Measurements from ENCODE around the gene RNF223.
"Not testable (repeated sequence)": the region's sequence is repeated elsewhere in the genome, so short reads cannot be mapped to it uniquely, and the experiment has no call there.

The RNF223 gene

DNA sequence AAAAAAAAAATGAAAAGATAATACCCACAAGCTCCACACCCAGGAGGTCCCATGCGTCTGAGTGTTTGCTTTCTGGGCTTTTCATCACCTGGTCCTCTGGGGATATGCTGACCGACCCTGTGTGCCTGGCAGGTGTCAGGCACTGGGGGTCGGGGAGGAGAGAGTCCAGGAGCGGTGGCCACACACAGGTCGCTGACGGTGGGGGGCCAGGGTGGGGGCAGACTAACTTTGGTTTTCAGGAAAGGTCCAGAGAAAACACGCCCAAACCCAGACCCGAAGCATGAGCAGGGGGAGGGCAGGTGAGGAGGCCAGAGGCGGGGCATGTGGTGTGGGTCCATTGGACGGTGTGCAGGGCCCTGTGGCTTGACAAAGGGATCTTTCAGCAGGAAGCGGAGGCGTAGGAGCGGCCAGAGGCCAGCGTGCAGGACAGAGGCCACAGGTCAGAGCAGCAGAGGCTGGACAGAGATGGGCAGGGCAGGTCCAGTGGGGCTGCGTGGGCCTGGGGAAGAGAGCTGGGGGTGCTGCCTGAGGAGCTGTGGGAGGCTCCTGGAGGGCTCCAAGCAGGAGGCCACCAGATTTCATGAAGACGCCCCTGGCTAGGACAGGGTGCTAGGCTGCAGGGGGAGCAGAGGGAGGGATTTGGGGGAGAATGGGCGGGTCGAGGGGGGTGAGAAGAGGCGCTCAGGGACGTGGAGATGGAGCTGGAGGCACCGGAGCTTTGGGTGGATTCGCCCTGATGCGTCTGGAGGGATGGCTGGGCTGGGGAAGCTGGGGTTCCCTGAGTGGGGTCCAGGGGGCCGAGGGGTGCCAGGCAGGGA lies 15.8 kb downstream of the RNF223 start:
- DNase-seq: no peak

DNA sequence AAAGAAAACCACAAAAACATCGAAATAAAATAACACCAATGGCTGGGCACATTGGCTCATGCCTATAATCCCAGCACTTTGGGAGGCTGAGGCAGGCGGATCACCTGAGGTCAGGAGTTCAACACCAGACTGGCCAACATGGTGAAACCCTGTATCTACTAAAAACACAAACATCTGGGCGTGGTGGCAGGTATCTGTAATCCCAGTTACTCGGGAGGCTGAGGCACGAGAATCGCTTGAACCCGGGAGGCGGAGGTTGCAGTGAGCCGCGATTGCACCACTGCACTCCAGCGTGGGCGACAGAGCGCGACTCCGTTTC lies 16.4 kb downstream of the RNF223 start:
- not testable (repeated sequence) for DNase-seq

DNA sequence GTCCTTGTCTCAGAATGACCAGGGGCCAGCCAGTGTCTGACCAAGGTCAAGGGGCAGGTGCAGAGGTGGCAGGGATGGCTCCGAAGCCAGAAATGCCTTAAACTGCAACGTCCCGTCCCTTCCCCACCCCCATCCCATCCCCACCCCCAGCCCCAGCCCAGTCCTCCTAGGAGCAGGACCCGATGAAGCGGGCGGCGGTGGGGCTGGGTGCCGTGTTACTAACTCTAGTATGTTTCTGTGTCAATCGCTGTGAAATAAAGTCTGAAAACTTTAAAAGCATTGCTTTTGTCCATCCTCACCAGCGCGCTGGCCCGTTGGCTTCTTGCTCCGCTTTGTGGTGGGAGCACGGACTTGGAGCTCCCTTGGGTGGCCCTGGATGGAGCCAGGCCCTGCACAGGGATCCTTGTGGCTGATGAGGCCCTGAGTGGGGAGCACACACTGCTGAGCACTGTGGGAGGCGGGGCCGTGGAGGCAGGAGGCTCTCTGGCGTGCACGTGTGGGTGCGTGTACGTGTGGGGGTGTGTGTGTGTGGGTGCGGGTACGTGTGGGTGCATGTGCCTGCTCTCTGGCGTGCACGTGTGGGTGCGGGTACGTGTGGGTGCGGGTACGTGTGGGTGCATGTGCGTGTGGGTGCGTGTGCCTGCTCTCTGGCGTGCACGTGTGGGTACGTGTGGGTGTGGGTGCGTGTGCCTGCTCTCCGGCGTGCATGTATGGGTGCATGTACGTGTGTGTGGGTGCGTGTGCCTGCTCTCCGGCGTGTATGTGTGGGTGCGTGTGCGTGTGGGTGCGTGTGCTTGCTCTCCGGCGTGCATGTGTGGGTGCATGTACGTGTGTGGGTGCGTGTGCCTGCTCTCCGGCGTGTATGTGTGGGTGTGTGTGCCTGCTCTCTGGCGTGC lies 18.0 kb downstream of the RNF223 start:
- DNase-seq: no peak

DNA sequence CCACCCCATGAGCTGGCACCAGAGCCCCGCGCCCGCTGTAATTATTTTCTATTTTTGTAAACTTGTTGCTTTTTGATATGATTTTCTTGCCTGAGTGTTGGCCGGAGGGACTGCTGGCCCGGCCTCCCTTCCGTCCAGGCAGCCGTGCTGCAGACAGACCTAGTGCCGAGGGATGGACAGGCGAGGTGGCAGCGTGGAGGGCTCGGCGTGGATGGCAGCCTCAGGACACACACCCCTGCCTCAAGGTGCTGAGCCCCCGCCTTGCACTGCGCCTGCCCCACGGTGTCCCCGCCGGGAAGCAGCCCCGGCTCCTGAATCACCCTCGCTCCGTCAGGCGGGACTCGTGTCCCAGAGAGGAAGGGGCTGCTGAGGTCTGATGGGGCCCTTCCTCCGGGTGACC lies 19.1 kb downstream of the RNF223 start:
- DNase-seq: no peak

GRCh38 chr1:1054099-1054700 lies 19.9 kb downstream of the RNF223 start:
- DNase-seq: no peak

DNA sequence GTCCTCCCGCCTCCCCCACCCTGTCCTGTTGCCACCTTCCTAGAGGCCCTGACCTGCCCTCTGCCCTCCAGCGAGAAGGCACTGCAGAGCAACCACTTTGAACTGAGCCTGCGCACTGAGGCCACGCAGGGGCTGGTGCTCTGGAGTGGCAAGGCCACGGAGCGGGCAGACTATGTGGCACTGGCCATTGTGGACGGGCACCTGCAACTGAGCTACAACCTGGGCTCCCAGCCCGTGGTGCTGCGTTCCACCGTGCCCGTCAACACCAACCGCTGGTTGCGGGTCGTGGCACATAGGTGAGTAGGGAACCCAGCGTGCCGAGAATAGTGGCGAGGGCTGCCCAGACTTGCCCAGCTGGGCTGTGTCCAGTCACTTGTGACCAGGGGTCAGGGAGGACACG lies 20.4 kb downstream of the RNF223 start:
- DNase-seq: no peak

DNA sequence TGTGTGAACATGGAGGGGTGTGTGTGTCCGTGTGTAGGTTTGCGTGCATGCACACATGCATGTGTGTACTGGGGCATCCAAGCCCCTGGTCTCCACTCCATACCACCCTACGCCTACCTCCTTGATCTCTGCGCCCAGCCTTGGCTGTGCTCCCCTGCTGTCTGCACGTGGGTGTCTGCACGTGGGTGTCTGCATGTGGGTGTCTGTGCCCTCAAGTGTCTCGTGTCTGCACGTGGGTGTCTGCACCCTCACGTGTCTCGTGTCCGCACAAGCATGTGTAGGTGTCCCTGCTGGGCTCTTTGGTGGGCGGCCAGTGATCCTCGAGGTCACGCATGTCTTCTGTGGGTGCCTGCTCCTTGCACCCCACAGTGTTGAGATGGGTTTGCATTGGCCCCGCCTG lies 21.1 kb downstream of the RNF223 start:
- DNase-seq: no peak

- no peak for DNase-seq
Observed at GRCh38 chr1:1052003-1052840, 21.9 kb downstream of the RNF223 start.

DNA sequence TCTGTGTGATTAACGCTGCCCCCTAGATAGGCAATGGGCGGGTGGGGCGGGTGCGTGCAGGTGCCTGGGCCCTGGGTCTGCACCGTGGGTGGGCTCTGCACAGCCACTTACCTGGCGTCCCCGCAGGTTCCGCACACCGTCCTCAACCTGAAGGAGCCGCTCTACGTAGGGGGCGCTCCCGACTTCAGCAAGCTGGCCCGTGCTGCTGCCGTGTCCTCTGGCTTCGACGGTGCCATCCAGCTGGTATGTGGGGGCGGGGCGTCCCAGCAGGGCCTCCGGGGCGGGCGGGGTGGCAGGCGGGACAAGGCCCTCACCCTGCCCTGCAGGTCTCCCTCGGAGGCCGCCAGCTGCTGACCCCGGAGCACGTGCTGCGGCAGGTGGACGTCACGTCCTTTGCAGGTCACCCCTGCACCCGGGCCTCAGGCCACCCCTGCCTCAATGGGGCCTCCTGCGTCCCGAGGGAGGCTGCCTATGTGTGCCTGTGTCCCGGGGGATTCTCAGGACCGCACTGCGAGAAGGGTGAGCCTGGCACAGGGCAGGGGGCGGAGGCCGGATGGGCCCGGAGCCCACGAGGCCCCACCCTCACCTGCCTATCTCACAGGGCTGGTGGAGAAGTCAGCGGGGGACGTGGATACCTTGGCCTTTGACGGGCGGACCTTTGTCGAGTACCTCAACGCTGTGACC lies 22.8 kb downstream of the RNF223 start:
- no peak for DNase-seq

- no peak for DNase-seq
Observed at GRCh38 chr1:1050577-1051052, 23.5 kb downstream of the RNF223 start.

GRCh38 chr1:1049318-1050165 lies 24.6 kb downstream of the RNF223 start:
- DNase-seq: no peak

DNA sequence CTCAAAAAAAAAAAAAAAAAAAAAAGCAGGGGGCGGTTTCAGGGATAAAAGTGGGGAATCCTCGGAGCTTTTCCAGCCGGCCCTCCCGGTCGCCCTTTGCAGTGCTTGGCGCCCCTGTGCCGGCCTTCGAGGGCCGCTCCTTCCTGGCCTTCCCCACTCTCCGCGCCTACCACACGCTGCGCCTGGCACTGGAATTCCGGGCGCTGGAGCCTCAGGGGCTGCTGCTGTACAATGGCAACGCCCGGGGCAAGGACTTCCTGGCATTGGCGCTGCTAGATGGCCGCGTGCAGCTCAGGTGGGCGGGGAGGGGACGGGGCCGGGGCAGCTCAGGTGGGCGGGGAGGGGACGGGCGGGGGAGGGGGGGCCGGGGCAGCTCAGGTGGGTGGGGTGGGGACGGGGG lies 25.3 kb downstream of the RNF223 start:
- no peak for DNase-seq

DNA sequence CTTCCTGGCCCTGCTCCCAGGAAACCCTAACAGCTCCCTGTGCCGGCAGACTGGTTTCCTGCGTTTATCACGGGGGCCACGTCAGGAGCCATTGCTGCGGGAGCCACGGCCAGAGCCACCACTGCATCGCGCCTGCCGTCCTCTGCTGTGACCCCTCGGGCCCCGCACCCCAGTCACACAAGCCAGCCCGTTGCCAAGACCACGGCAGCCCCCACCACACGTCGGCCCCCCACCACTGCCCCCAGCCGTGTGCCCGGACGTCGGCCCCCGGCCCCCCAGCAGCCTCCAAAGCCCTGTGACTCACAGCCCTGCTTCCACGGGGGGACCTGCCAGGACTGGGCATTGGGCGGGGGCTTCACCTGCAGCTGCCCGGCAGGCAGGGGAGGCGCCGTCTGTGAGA lies 26.1 kb downstream of the RNF223 start:
- DNase-seq: no peak

- DNase-seq: no peak
Observed at GRCh38 chr1:1047407-1047806, 26.7 kb downstream of the RNF223 start.

DNA sequence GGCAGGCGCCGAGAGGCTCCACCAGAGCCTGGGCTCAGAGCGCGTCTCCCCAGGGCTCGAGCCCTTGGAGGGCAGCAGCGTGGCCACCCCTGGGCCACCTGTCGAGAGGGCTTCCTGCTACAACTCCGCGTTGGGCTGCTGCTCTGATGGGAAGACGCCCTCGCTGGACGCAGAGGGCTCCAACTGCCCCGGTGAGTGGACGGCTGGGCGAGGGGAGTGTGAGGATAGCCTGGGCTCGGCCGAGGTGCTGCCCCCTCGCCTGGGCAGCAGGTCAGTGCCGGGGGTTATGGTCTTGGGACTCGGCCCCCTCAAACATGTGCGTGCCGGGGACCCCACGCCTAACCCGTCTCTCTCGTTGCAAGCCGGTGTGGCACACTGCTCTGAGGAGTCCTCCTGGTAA lies 27.3 kb downstream of the RNF223 start:
- DNase-seq: no peak

- DNase-seq: no peak
Observed at GRCh38 chr1:1046243-1046642, 27.9 kb downstream of the RNF223 start.

GRCh38 chr1:1045129-1045528 lies 29.0 kb downstream of the RNF223 start:
- no peak for DNase-seq

GRCh38 chr1:1044455-1045078 lies 29.5 kb downstream of the RNF223 start:
- no peak for DNase-seq

- no peak for DNase-seq
Observed at GRCh38 chr1:1043921-1044320, 30.2 kb downstream of the RNF223 start.

GRCh38 chr1:1043411-1043810 lies 30.7 kb downstream of the RNF223 start:
- no peak for DNase-seq

DNA sequence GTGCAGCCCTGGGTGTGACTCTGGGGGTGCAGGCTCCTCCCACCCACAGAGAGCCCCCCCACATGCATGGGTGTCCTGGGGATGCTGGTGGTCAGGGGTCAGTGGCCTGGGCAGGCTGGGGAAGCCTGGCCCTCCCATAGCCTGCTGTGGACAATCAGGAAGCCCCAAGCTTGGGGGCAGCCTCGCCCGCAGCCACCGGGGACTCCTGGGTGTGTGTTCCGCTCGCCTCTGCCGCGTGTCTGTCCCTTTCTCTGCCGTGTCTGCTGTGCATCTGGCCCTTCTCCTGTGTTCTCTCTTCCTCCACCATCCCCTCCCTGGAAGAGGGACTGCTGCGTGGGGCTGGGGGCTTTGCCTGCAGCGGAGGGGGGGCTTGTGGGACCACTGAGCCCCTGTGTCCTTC lies 31.3 kb downstream of the RNF223 start:
- no peak for DNase-seq
